ENCODE data around the gene ABLIM3. TPM values are rescaled to one million over a fixed set of nuclear protein-coding genes. Genes with fewer than 3 reads are reported as not detected.

ABLIM3 gene
- total RNA-seq, 1 donor from 2014 or later: 3.9 TPM

GRCh38 chr5:149126906-149127305, 14.4 kb upstream of the ABLIM3 start:
- no peak for FAIRE-seq
- no peak overlapping the region for H3K27ac ChIP-seq (ENCODE audit: low read depth, low read length)
- H4K20me1 ChIP-seq (ENCODE audit: insufficient read depth, low read length): no peaks in the 10 kb centered on the region
- H3K9me3 ChIP-seq (ENCODE audit: insufficient read depth, low read depth, low read length): no peaks in the 10 kb centered on the region
- Mint-ChIP-seq H3K9me3 (ENCODE audit: unreplicated experiment) (no peaks in the 10 kb centered on the region), H3K4me1 (ENCODE audit: low read depth, unreplicated experiment) (peaks cover 31% of the 10 kb centered on the region), H3K4me3 (ENCODE audit: unreplicated experiment) (no peak overlapping the region), H3K27ac (ENCODE audit: unreplicated experiment) (no peak overlapping the region), H3K27me3 (ENCODE audit: low read depth, unreplicated experiment) (no peaks in the 10 kb centered on the region), H3K36me3 (ENCODE audit: low read depth, unreplicated experiment) (no peaks in the 10 kb centered on the region)
- H3K27me3 ChIP-seq (ENCODE audit: insufficient read depth, low read length): no peaks in the 10 kb centered on the region
- no peak overlapping the region for H3K4me3 ChIP-seq (ENCODE audit: insufficient read depth, low read depth, low read length)
- H3K36me3 ChIP-seq (ENCODE audit: insufficient read depth, low read length): no peaks in the 10 kb centered on the region
- no peaks in the 10 kb centered on the region for H3K79me2 ChIP-seq (ENCODE audit: insufficient read depth, low read length)
- no peak for DNase-seq (ENCODE audit: low read depth)
- H2AFZ ChIP-seq (ENCODE audit: low read depth, low read length): no peak overlapping the region
- TF ChIP-seq CTCF (IDR thresholded peaks at IDR 0.05; ENCODE audit: insufficient read depth, low read depth, low read length) (no peak), EZH2 (IDR thresholded peaks at IDR 0.05; ENCODE audit: insufficient read depth, low read length) (no peak)
- H3K9ac ChIP-seq (ENCODE audit: low read length): no peak overlapping the region
- peaks cover 4% of the 10 kb centered on the region for H3K4me1 ChIP-seq (ENCODE audit: insufficient read depth, low read length)
- no peak overlapping the region for H3K4me2 ChIP-seq (ENCODE audit: low read length)

GRCh38 chr5:149127394-149127955, 13.8 kb upstream of the ABLIM3 start:
- peaks cover 31% of the 10 kb centered on the region for H3K4me1 Mint-ChIP-seq (ENCODE audit: low read depth, unreplicated experiment)
- Histone ChIP-seq H3K4me1 (ENCODE audit: insufficient read depth, low read length) (peaks cover 4% of the 10 kb centered on the region), H4K20me1 (ENCODE audit: insufficient read depth, low read length) (no peaks in the 10 kb centered on the region), H3K36me3 (ENCODE audit: insufficient read depth, low read length) (no peaks in the 10 kb centered on the region), H2AFZ (ENCODE audit: low read depth, low read length) (no peak overlapping the region), H3K9me3 (ENCODE audit: insufficient read depth, low read depth, low read length) (no peaks in the 10 kb centered on the region), H3K4me3 (ENCODE audit: insufficient read depth, low read depth, low read length) (no peak overlapping the region), H3K27me3 (ENCODE audit: insufficient read depth, low read length) (no peaks in the 10 kb centered on the region), H3K9ac (ENCODE audit: low read length) (no peak overlapping the region), H3K4me2 (ENCODE audit: low read length) (no peak overlapping the region), H3K27ac (ENCODE audit: low read depth, low read length) (no peak overlapping the region), H3K79me2 (ENCODE audit: insufficient read depth, low read length) (no peaks in the 10 kb centered on the region)
- H3K27me3 Mint-ChIP-seq (ENCODE audit: low read depth, unreplicated experiment): no peaks in the 10 kb centered on the region
- H3K27ac Mint-ChIP-seq (ENCODE audit: unreplicated experiment): no peak overlapping the region
- H3K9me3 Mint-ChIP-seq (ENCODE audit: unreplicated experiment): no peaks in the 10 kb centered on the region
- DNase-seq (ENCODE audit: low read depth) (no peak), FAIRE-seq (no peak)
- no peak overlapping the region for H3K4me3 Mint-ChIP-seq (ENCODE audit: unreplicated experiment)
- TF ChIP-seq EZH2 (IDR thresholded peaks at IDR 0.05; ENCODE audit: insufficient read depth, low read length) (no peak), CTCF (IDR thresholded peaks at IDR 0.05; ENCODE audit: insufficient read depth, low read depth, low read length) (no peak)
- no peaks in the 10 kb centered on the region for H3K36me3 Mint-ChIP-seq (ENCODE audit: low read depth, unreplicated experiment)

GRCh38 chr5:149128023-149128875, 13.0 kb upstream of the ABLIM3 start:
- DNase-seq (ENCODE audit: low read depth): no peak
- peak overlapping the region; percentile 9 for H3K27ac Mint-ChIP-seq (ENCODE audit: unreplicated experiment)
- FAIRE-seq: no peak

More at GRCh38 chr5:149128023-149128875, 13.0 kb upstream of the ABLIM3 start:
- Histone ChIP-seq H3K4me3 (ENCODE audit: insufficient read depth, low read depth, low read length) (no peak overlapping the region), H3K27me3 (ENCODE audit: insufficient read depth, low read length) (no peaks in the 10 kb centered on the region), H3K79me2 (ENCODE audit: insufficient read depth, low read length) (no peaks in the 10 kb centered on the region), H3K27ac (ENCODE audit: low read depth, low read length) (no peak overlapping the region), H3K9ac (ENCODE audit: low read length) (no peak overlapping the region), H4K20me1 (ENCODE audit: insufficient read depth, low read length) (no peaks in the 10 kb centered on the region), H2AFZ (ENCODE audit: low read depth, low read length) (no peak overlapping the region), H3K36me3 (ENCODE audit: insufficient read depth, low read length) (no peaks in the 10 kb centered on the region), H3K4me1 (ENCODE audit: insufficient read depth, low read length) (peaks cover 4% of the 10 kb centered on the region), H3K4me2 (ENCODE audit: low read length) (no peak overlapping the region), H3K9me3 (ENCODE audit: insufficient read depth, low read depth, low read length) (no peaks in the 10 kb centered on the region)
- TF ChIP-seq CTCF (IDR thresholded peaks at IDR 0.05; ENCODE audit: insufficient read depth, low read depth, low read length) (peak; percentile 79), EZH2 (IDR thresholded peaks at IDR 0.05; ENCODE audit: insufficient read depth, low read length) (no peak)
- no peak overlapping the region for H3K4me3 Mint-ChIP-seq (ENCODE audit: unreplicated experiment)
- H3K9me3 Mint-ChIP-seq (ENCODE audit: unreplicated experiment): no peaks in the 10 kb centered on the region
- no peaks in the 10 kb centered on the region for H3K36me3 Mint-ChIP-seq (ENCODE audit: low read depth, unreplicated experiment)
- H3K4me1 Mint-ChIP-seq (ENCODE audit: low read depth, unreplicated experiment): peaks cover 31% of the 10 kb centered on the region
- no peaks in the 10 kb centered on the region for H3K27me3 Mint-ChIP-seq (ENCODE audit: low read depth, unreplicated experiment)
